HG03039 (cell line): Measurements from ENCODE around the gene PDCD2L.
"Not testable (repeated sequence)": the region's sequence is repeated elsewhere in the genome, so short reads cannot be mapped to it uniquely, and the experiment has no call there.

Experiments used
- ATAC-seq: cut with Tn5 transposase; IDR thresholded peaks from one replicate; pipeline ENCODE4 v1.9.1; 2021; ENCODE audit warnings: mild to moderate bottlenecking, moderate library complexity; ENCODE audit not compliant: unreplicated experiment

PDCD2L gene

DNA sequence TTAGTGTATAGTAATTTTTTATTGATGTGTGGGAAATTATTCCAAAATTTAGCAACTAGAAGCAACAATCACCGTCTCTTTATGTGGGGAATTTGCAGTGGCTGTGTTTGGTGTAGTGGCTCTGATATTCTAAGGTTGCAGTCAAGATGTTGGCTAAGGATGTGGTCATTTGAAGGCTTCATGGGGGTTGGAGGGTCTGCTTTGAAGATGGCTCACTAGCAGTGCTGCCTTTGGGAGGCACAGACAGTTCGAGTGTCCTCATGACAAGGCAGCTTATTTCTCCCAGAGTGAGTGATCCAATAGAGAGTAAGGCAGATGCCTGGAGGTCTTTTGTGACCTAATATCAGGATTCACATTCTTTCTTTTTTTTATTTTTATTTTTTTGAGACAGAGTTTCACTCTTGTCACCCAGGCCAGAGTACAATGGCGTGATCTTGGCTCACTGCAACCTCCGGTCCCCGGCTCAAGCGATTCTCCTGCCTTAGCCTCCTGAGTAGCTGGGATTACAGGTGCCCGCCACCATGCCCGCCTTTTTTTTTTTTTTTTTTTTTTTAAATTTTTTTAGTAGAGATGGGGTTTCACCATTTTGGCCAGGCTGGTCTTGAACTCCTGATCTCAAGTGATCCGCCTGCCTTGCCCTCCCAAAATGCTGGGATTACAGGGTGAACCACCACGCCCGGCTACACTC lies 30.5 kb upstream of the PDCD2L start:
- ATAC-seq, result no peak

GRCh38 chr19:34375598-34375997 lies 28.6 kb upstream of the PDCD2L start:
- ATAC-seq, result no peak

DNA sequence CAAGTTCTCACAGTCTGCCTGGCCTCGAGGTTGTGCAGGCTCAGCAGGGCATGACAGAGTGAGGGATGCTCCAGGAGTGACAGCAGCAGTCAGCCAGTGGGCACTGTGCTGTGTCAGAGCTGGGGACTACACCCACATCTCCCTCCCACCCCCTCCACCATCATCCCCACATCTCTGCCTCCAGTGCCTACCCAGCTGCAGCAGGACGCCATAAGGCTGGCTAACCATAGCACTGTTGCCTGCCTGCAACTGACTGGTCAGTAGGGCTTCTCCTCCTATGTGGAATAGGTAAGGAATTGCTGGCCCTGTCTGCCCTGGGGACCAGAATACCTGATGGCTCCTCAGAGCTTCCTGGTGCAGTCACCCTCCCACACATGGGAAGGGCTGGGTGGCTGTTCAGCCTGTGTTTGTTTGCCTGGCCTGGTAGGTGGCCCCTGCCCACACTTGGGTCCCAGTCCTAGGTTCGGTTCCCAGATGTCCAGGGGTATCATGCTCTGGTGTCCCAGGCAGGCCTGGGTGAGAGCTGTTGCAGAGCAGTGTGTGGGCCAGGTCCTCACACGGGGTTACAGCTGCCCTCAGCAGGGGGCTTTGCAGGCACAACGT lies 23.5 kb upstream of the PDCD2L start:
- no peak for ATAC-seq

GRCh38 chr19:34381399-34382251 lies 22.6 kb upstream of the PDCD2L start:
- no peak for ATAC-seq

GRCh38 chr19:34382471-34382870 lies 21.7 kb upstream of the PDCD2L start:
- no peak for ATAC-seq

GRCh38 chr19:34383599-34383998 lies 20.6 kb upstream of the PDCD2L start:
- ATAC-seq, result no peak

DNA sequence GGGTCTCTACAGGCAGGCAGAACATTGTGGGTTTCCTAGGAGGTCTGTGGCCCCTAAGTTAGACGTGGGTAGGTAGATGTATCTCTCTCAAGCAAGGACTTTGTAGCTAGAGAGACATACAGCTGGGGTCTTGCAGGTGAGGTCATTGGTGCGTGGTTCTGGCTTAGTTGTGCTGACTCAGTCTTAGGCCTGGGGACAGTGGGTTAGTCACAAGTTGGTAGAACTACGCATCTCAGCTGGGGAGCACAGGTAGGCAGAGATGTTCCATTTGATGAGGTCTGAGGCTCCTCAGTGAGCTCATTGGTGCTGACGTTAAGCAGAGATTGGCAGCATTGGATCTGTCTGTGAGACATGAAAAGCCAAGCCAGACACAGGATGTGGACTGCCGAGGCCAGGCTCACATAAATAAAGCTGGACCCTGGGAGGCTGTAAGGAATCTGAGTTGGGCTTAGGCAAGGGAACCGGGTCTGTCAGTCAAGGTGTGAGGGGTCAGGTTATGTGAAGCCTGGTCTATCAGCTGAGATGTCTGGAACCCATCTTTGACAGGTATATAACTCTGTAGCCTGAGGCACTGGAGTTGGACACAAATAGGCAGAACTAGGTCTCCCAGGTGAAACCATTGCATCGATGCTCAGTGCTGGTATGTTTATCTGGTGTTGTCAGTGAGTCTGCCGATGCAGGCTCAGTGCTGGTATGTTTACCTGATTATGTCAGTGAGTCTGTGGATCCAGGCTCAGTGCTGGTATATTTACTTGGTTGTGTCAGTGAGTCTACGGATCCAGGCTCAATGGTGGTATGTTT lies 17.4 kb upstream of the PDCD2L start:
- no peak for ATAC-seq

DNA sequence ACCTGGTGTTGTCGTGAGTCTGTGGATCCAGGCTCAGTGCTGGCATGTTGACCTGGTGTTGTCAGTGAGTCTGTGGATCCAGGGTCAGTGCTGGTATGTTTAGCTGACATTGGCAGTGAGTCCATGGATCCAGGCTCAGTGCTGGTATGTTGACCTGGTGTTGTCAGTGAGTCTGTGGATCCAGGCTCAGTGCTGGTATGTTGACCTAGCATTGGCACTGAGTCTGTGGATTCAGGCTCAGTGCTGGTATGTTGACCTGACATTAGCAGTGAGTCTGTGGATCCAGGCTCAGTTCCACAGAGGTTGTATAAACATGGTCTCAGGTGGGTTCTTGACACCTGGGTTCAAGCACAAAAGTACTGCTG lies 16.8 kb upstream of the PDCD2L start:
- no peak for ATAC-seq

- ATAC-seq, result not testable (repeated sequence)
Observed at GRCh38 chr19:34388745-34389144, 15.5 kb upstream of the PDCD2L start.

DNA sequence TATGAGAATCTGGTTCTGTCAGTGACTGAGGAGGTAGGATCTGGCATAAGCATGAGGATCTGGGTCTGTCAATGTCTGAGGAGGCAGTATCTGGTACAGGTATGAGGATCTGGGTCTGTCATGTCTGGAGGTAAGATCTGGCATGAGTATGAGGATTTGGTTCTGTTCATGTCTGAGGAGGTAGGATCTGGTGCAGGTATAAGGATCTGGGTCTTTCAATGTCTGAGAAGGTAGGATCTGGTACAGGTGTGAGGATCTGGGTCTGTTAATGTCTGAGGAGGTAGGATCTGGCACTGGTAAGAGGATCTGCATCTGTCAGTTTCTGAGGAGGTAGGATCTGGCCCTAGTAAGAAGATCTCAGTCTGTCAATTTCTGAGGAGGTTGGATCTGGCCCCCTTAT lies 12.4 kb upstream of the PDCD2L start:
- no peak for ATAC-seq

DNA sequence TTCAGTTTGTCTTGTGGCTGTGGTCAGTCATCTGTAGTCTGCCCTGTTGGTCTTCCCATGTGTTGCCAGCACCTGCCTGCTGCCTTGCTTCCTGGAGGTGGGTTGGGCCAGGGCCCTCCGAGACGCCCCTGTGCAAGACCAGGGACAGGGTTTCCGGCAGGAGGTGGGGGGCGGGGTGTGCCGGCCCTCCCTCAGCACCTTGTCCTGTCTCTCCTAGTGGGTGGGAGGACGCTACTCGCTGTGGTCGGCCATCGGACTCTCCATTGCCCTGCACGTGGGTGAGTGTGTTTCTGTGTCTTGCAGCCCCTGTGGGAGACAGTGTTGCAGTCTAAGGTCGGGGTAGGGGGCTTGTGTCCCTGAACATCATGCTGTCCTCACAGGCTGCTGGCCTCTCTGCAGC lies 11.2 kb upstream of the PDCD2L start:
- no peak for ATAC-seq

GRCh38 chr19:34393629-34394028 lies 10.6 kb upstream of the PDCD2L start:
- ATAC-seq, result no peak

- no peak for ATAC-seq
Observed at GRCh38 chr19:34397853-34398252, 6.3 kb upstream of the PDCD2L start.

DNA sequence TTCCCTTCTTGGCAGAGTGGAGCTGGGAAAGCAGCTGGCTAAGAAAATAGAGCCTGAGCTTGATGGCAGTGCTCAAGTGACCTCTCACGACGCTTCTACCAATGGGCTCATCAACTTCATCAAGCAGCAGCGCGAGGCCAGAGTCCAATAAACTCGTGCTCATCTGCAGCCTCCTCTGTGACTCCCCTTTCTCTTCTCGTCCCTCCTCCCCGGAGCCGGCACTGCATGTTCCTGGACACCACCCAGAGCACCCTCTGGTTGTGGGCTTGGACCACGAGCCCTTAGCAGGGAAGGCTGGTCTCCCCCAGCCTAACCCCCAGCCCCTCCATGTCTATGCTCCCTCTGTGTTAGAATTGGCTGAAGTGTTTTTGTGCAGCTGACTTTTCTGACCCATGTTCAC lies 4.3 kb upstream of the PDCD2L start:
- ATAC-seq, result no peak

DNA sequence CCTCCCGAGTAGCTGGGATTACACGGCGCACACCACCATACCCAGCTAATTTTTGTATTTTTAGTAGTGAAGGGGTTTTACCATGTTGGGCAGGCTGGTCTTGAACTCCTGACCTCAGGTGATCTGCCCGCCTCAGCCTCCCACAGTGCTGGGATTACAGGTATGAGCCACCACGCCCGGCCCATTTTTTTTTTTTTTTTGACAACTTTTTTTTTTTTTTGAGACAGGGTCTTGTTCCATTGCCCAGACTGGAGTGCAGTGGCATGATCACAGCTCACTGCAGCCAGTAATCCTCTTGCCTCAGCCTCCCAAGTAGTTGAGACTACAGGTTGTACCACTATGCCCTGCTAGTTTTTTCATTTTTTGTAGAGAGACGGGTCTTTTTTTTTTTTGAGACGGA lies 3.4 kb upstream of the PDCD2L start:
- not testable (repeated sequence) for ATAC-seq

GRCh38 chr19:34402074-34402600 lies 2.1 kb upstream of the PDCD2L start:
- no peak for ATAC-seq

GRCh38 chr19:34403784-34404108 lies 453 bp upstream of the PDCD2L start:
- ATAC-seq, result no peak

DNA sequence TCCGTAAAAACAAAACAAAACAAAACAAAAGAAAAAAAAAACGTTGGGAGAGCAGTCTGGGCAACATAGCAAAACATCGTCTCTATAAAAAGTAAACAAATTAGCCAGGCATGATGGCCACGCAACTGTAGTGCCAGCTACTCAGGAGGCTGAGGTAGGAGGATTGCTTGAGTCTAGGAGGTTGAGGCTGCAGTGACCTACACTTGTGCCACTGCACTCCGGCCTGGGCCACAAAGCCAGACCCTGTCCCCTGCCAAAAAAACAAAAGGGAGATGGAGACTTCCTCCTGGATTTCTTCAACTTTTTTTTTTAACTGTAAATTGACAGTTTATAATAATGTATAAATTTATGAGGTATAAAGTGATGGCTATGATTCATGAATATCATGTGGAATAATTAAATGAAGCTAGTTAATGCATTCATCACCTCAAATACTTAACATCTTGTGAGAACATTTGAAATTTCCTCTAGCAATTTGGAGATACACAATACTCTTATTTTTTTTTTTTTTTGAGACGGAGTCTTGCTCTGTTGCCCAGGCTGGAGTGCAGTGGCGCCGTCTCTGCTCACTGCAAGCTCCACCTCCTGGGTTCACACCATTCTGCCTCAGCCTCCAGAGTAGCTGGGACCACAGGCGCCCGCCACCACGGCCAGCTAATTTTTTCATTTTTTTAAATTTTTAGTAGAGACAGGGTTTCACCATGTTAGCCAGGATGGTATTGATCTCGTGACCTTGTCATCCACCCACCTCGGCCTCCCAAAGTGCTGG lies 1.9 kb downstream of the PDCD2L start:
- ATAC-seq, result no peak

DNA sequence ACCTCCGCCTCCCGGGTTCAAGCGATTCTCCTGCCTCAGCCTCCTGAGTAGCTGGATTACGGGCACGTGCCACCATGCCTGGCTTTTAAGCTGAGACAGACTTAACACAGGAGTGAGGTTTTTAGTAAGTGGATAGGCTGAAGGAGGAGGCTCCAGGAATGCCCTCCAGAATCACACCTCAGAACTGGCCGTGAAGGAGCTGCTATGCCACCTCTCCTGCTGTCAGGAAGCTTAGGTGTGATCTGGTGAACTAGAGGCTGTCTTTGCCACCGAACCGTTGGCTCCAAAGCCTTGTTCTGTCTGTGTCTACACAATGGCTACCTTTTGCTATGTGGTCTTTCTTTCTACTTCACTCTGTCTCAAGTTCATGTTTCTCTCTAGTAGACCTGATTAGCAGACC lies 4.2 kb downstream of the PDCD2L start:
- no peak for ATAC-seq
